Hepatocyte (in vitro differentiated cells): ENCODE measurements around the gene STX8. TPM values are rescaled to one million over a fixed set of nuclear protein-coding genes. Genes with fewer than 3 reads are reported as not detected.

ENCODE experiments used
- DNase-seq: peaks from one replicate; pipeline ENCODE4 v3.0.0-alpha.2; 2016; ENCODE audit warnings: low spot score
- H2AFZ ChIP-seq: fragments of 200-600 bp; sonication (generic); 2 replicates; pipeline ENCODE4 v1.6.0; 2016; ENCODE audit warnings: antibody characterized with exemption, mild to moderate bottlenecking
- H3K27ac ChIP-seq: fragments of 200-600 bp; sonication (generic); 2 replicates; pipeline ENCODE4 v1.5.1; 2016; ENCODE audit warnings: mild to moderate bottlenecking
- H3K27me3 ChIP-seq: fragments of 200-600 bp; sonication (generic); 2 replicates; pipeline ENCODE4 v1.6.1; 2016
- H3K36me3 ChIP-seq: fragments of 200-600 bp; sonication (generic); replicated peaks from 2 replicates; pipeline ENCODE4 v1.5.1; 2016; ENCODE audit warnings: low read depth; ENCODE audit not compliant: insufficient read depth
- H3K4me1 ChIP-seq: fragments of 200-600 bp; sonication (generic); 2 replicates; pipeline ENCODE4 v1.5.1; 2016; ENCODE audit warnings: mild to moderate bottlenecking, moderate library complexity; ENCODE audit not compliant: insufficient read depth
- H3K4me2 ChIP-seq: fragments of 200-600 bp; sonication (generic); 2 replicates; pipeline ENCODE4 v1.6.0; 2016
- H3K4me3 ChIP-seq: fragments of 200-600 bp; sonication (generic); 2 replicates; pipeline ENCODE4 v1.5.1; 2016; ENCODE audit warnings: mild to moderate bottlenecking
- H3K79me2 ChIP-seq: fragments of 200-600 bp; sonication (generic); 2 replicates; pipeline ENCODE4 v1.6.0; 2017; ENCODE audit warnings: mild to moderate bottlenecking
- H3K9me2 ChIP-seq: fragments of 200-600 bp; sonication (generic); replicated peaks from 2 replicates; pipeline ENCODE4 v1.6.0; 2017; ENCODE audit warnings: mild to moderate bottlenecking; ENCODE audit not compliant: insufficient read depth
- H3K9me3 ChIP-seq: fragments of 200-600 bp; sonication (generic); 2 replicates; pipeline ENCODE4 v1.5.1; 2016; ENCODE audit warnings: low read depth, mild to moderate bottlenecking
- H4K20me1 ChIP-seq: fragments of 200-600 bp; sonication (generic); 2 replicates; pipeline ENCODE4 v1.6.0; 2016; ENCODE audit warnings: mild to moderate bottlenecking; ENCODE audit not compliant: insufficient read depth, poor library complexity, severe bottlenecking
- CTCF ChIP-seq: fragments of 200-600 bp; sonication (generic); IDR thresholded peaks from 2 replicates; pipeline ENCODE4 v1.5.1; 2016; ENCODE audit warnings: antibody characterized with exemption, mild to moderate bottlenecking; ENCODE audit not compliant: poor library complexity
- EZH2 ChIP-seq: fragments of 200-600 bp; sonication (generic); IDR thresholded peaks from 2 replicates; pipeline ENCODE4 v1.6.1; 2016; ENCODE audit warnings: antibody characterized with exemption, mild to moderate bottlenecking, borderline replicate concordance
- EZH2phosphoT487 ChIP-seq: fragments of 200-600 bp; sonication (generic); IDR thresholded peaks from one replicate; pipeline ENCODE4 v1.6.1; 2018; ENCODE audit warnings: antibody characterized with exemption, mild to moderate bottlenecking, low read depth, moderate library complexity; ENCODE audit not compliant: unreplicated experiment, severe bottlenecking
- WGBS: methylation state at CpG from one replicate; pipeline ENCODE4 v1.1.6; 2016; ENCODE audit warnings: low lambda C conversion rate; ENCODE audit errors: missing lambda C conversion rate; 5-methylcytosine and 5-hydroxymethylcytosine counted together
- polyA plus RNA-seq: library from polyadenylated mRNA; unstranded; fragments of >200 nt; fragmentation: Nextera tagmentation; extraction: Ambion mirVana; gene quantifications from 2 replicates; pipeline ENCODE4 v1.2.1, GENCODE V29; 2016
- total RNA-seq: library from RNA; depleted of rRNA; stranded (reverse); fragments of >200 nt; gene quantifications from 2 replicates; pipeline ENCODE4 v1.2.3, GENCODE V29; 2014

The STX8 gene
- total and polyA plus RNA-seq, 2 experiments from 2014 or later: 40.6 to 64.7 TPM

- H3K9me3 ChIP-seq: no peaks in the 10 kb centered on the region
- peaks cover 6% of the 10 kb centered on the region for H3K4me1 ChIP-seq
- no peaks in the 10 kb centered on the region for H3K36me3 ChIP-seq
- H4K20me1 ChIP-seq: no peaks in the 10 kb centered on the region
- no peaks in the 10 kb centered on the region for H3K79me2 ChIP-seq
- H3K9me2 ChIP-seq: no peaks in the 10 kb centered on the region
- 77% methylated on average over 4 of the region's 4 CpGs for WGBS
- H3K27ac ChIP-seq: no peak overlapping the region
- H3K4me3 ChIP-seq: no peak overlapping the region
- H2AFZ ChIP-seq: no peak overlapping the region
- TF ChIP-seq EZH2phosphoT487 (no peak), CTCF (no peak), EZH2 (no peak)
- DNase-seq: no peak
- H3K4me2 ChIP-seq: no peak overlapping the region
- H3K27me3 ChIP-seq: no peaks in the 10 kb centered on the region
These were observed 22.0 kb downstream of the STX8 start for GRCh38 chr17:9553596-9553995.

- 93% methylated on average over 2 of the region's 2 CpGs for WGBS
These were observed 22.4 kb downstream of the STX8 start for GRCh38 chr17:9553181-9553580.

GRCh38 chr17:9549215-9549614 lies 26.4 kb downstream of the STX8 start:
- WGBS: 91% methylated on average over 2 of the region's 2 CpGs
- no peaks in the 10 kb centered on the region for H3K27me3 ChIP-seq
- no peaks in the 10 kb centered on the region for H3K4me1 ChIP-seq
- no peaks in the 10 kb centered on the region for H4K20me1 ChIP-seq
- no peak for DNase-seq
- no peaks in the 10 kb centered on the region for H3K36me3 ChIP-seq
- H3K27ac ChIP-seq: no peak overlapping the region
- H3K9me3 ChIP-seq: no peaks in the 10 kb centered on the region
- H3K9me2 ChIP-seq: no peaks in the 10 kb centered on the region
- no peak overlapping the region for H2AFZ ChIP-seq
- no peak overlapping the region for H3K4me3 ChIP-seq
- no peak for TF ChIP-seq EZH2phosphoT487
- no peak for TF ChIP-seq CTCF
- no peak for TF ChIP-seq EZH2
- H3K4me2 ChIP-seq: no peak overlapping the region
- no peaks in the 10 kb centered on the region for H3K79me2 ChIP-seq

More at GRCh38 chr17:9553181-9553580, 22.4 kb downstream of the STX8 start:
- no peaks in the 10 kb centered on the region for H4K20me1 ChIP-seq
- DNase-seq: no peak
- no peaks in the 10 kb centered on the region for H3K36me3 ChIP-seq
- H3K4me2 ChIP-seq: no peak overlapping the region
- no peaks in the 10 kb centered on the region for H3K9me2 ChIP-seq
- H3K27ac ChIP-seq: no peak overlapping the region
- H3K4me1 ChIP-seq: peaks cover 6% of the 10 kb centered on the region
- no peaks in the 10 kb centered on the region for H3K27me3 ChIP-seq
- H3K9me3 ChIP-seq: no peaks in the 10 kb centered on the region
- no peaks in the 10 kb centered on the region for H3K79me2 ChIP-seq
- H3K4me3 ChIP-seq: no peak overlapping the region
- TF ChIP-seq EZH2phosphoT487 (no peak), CTCF (no peak), EZH2 (no peak)
- H2AFZ ChIP-seq: no peak overlapping the region

- Histone ChIP-seq H3K4me1 (no peaks in the 10 kb centered on the region), H3K9me3 (no peaks in the 10 kb centered on the region), H3K36me3 (no peaks in the 10 kb centered on the region), H3K27ac (no peak overlapping the region), H3K4me3 (no peak overlapping the region), H3K4me2 (no peak overlapping the region), H4K20me1 (no peaks in the 10 kb centered on the region), H3K79me2 (no peaks in the 10 kb centered on the region), H3K27me3 (no peaks in the 10 kb centered on the region), H2AFZ (no peak overlapping the region), H3K9me2 (no peaks in the 10 kb centered on the region)
- 62% methylated on average over 7 of the region's 7 CpGs for WGBS
- TF ChIP-seq CTCF: no peak
- no peak for TF ChIP-seq EZH2phosphoT487
- TF ChIP-seq EZH2: no peak
- no peak for DNase-seq
These were observed 31.4 kb downstream of the STX8 start for GRCh38 chr17:9544221-9544620.
